HL-60 (cell line): Measurements from ENCODE around the gene LBH.

Experiments
- CTCF ChIP-seq: IDR thresholded peaks from one replicate; pipeline ENCODE4 v1.5.1; 2011; ENCODE audit warnings: low read length, control low read depth, inconsistent platforms; ENCODE audit not compliant: insufficient read depth
- GABPA ChIP-seq: IDR thresholded peaks from 2 replicates; pipeline ENCODE4 v1.6.1; 2012; ENCODE audit warnings: low read depth
- POLR2AphosphoS5 ChIP-seq: IDR thresholded peaks from 2 replicates; pipeline ENCODE4 v1.6.1; 2012; ENCODE audit warnings: low read depth
- REST ChIP-seq: IDR thresholded peaks from 2 replicates; pipeline ENCODE4 v1.6.1; 2012; ENCODE audit warnings: low read depth; ENCODE audit not compliant: insufficient replicate concordance
- SPI1 ChIP-seq: IDR thresholded peaks from 2 replicates; pipeline ENCODE4 v1.6.1; 2012; ENCODE audit warnings: low read depth, mild to moderate bottlenecking, borderline replicate concordance

DNA sequence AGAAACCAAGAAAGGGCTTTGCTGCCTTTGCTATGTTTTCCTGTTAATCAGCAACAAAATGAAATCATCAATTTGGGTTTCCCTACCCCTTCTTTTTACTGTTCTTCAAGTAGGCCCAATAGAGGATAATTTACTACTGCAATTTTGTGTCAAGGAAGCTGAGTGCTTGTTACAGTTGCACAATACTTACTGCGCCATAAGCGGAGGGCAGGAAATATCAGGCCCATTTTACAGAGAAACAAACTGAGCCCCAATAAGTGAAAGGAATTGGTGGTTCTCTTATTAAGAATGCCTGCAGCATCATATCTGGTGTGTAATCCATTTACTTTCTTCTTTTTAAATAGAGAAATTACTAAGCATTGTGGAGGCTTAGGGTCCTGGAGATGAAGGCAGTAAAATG, 9.3 kb upstream of the LBH start:
- TF ChIP-seq CTCF (no peak), GABPA (no peak), POLR2AphosphoS5 (no peak), REST (no peak), SPI1 (no peak)
